HepG2 (cell line): ENCODE measurements around the gene LEP. TPM values are rescaled to one million over a fixed set of nuclear protein-coding genes. Genes with fewer than 3 reads are reported as not detected.

Source experiments
- ATAC-seq: fragments of 200-7000 bp; cut with Tn5 transposase; 3 replicates; pipeline ENCODE4 v1.9.1; 2020; ENCODE audit warnings: mild to moderate bottlenecking, moderate library complexity
- BruUV-seq: library from RNA; stranded (reverse); fragments of 400-500 nt; replicated peaks from 2 replicates; lab custom pipeline; 2021; lab: Mats Ljungman, UMichigan
- CTCF ChIA-PET: fragments of 300-600 bp; formaldehyde crosslinking; extraction: SDS; loops from one replicate; lab custom pipeline; 2021; ENCODE audit warnings: low total read pairs, inconsistent platforms, low intra/inter-chr PET ratio; lab: Yijun Ruan, JAX
- POLR2A ChIA-PET: fragments of 350-600 bp; sonication (Branson Sonifier 250); formaldehyde crosslinking; loops from one replicate; lab custom pipeline; 2020; ENCODE audit warnings: antibody characterized with exemption, inconsistent platforms; lab: Yijun Ruan, JAX
- DNase-seq: peaks from one replicate; pipeline ENCODE4 v3.0.0-alpha.2; 2015; ENCODE audit warnings: low spot score
- FAIRE-seq: peaks from 3 replicates; lab custom pipeline; 2011; peaks lifted over from hg19 to GRCh38; lab: Jason Lieb, UNC
- H2AFZ ChIP-seq: one replicate; pipeline ENCODE4 v1.6.1; 2011; ENCODE audit warnings: low read length, inconsistent platforms
- H3K27ac ChIP-seq: fragments of 300-600 bp; 3 replicates; pipeline ENCODE4 v1.8.0; 2011; ENCODE audit warnings: mixed run types, mild to moderate bottlenecking, mixed read lengths, low read length, inconsistent platforms; ENCODE audit not compliant: insufficient read depth; ENCODE audit errors: extremely low read length
- H3K27me3 ChIP-seq, 2 experiments: fragments of 200-600 bp in 1 of 2; 2 replicates in 1 of 2; 3 replicates in 1 of 2; pipeline versions ENCODE4 v1.6.0 to v1.8.0; 2011; ENCODE audit warnings: low read length in 2 of 2, mild to moderate bottlenecking in 2 of 2, moderate library complexity in 2 of 2, inconsistent platforms in 1 of 2; ENCODE audit not compliant: insufficient read depth in 2 of 2, control insufficient read depth in 1 of 2
- H3K36me3 ChIP-seq, 2 experiments: fragments of 200-600 bp in 1 of 2; replicated peaks in 1 of 2; 2 replicates in 1 of 2; 3 replicates in 1 of 2; pipeline versions ENCODE4 v1.5.1 to v1.8.0; 2011; ENCODE audit warnings: low read length in 2 of 2, inconsistent platforms in 1 of 2; ENCODE audit not compliant: insufficient read depth in 2 of 2, control insufficient read depth in 1 of 2
- H3K4me1 ChIP-seq: 2 replicates; pipeline ENCODE4 v1.5.1; 2012; ENCODE audit warnings: low read length, inconsistent platforms; ENCODE audit not compliant: insufficient read depth
- H3K4me2 ChIP-seq: 2 replicates; pipeline ENCODE4 v1.6.0; 2011; ENCODE audit warnings: low read depth, low read length, inconsistent platforms
- H3K4me3 ChIP-seq, 3 experiments: fragments of 200-600 bp in 1 of 3; sonication (generic), shearing (Covaris generic) in 1 of 3; replicated peaks in 1 of 3; 2 replicates each; pipeline ENCODE4 v1.5.1; 2011 to 2016; ENCODE audit warnings: low read length in 3 of 3, inconsistent platforms in 2 of 3, low read depth in 2 of 3, mild to moderate bottlenecking in 2 of 3, control low read depth in 1 of 3, mixed read lengths in 1 of 3; ENCODE audit not compliant: insufficient read depth in 1 of 3
- H3K79me2 ChIP-seq: one replicate; pipeline ENCODE4 v1.6.1; 2011; ENCODE audit warnings: low read length, inconsistent platforms; ENCODE audit not compliant: insufficient read depth
- H3K9ac ChIP-seq: 2 replicates; pipeline ENCODE4 v1.6.0; 2011; ENCODE audit warnings: mild to moderate bottlenecking, low read depth, low read length, inconsistent platforms; ENCODE audit not compliant: insufficient read depth
- H3K9me3 ChIP-seq: 2 replicates; pipeline ENCODE4 v1.5.1; 2012; ENCODE audit warnings: mild to moderate bottlenecking, low read length
- H4K20me1 ChIP-seq: 2 replicates; pipeline ENCODE4 v1.6.0; 2011; ENCODE audit warnings: inconsistent platforms, mild to moderate bottlenecking, low read length, moderate library complexity; ENCODE audit not compliant: insufficient read depth
- DRAP1 ChIP-seq: IDR thresholded peaks from 2 replicates; pipeline ENCODE4 v1.6.1; 2016; ENCODE audit warnings: missing genetic modification reagents, missing compliant biosample characterization
- GLMP ChIP-seq: sonication (generic); formaldehyde crosslinking; IDR thresholded peaks from 2 replicates; pipeline ENCODE4 v1.9.0; 2021; ENCODE audit warnings: missing genetic modification reagents, mild to moderate bottlenecking, borderline replicate concordance
- GZF1 ChIP-seq: sonication (generic); formaldehyde crosslinking; IDR thresholded peaks from 2 replicates; pipeline ENCODE4 v1.5.1; 2020; ENCODE audit warnings: mild to moderate bottlenecking, missing genetic modification reagents
- IRF2 ChIP-seq: IDR thresholded peaks from 2 replicates; pipeline ENCODE4 v1.6.1; 2018; ENCODE audit warnings: missing genetic modification reagents, missing compliant biosample characterization
- MIER2 ChIP-seq: IDR thresholded peaks from 2 replicates; pipeline ENCODE4 v1.6.1; 2016; ENCODE audit warnings: missing biosample characterization, missing genetic modification reagents
- NKX3-1 ChIP-seq: sonication (generic); formaldehyde crosslinking; IDR thresholded peaks from 2 replicates; pipeline ENCODE4 v1.5.0; 2020; ENCODE audit warnings: missing genetic modification reagents
- NR3C1 ChIP-seq: sonication (generic); formaldehyde crosslinking; IDR thresholded peaks from 2 replicates; pipeline ENCODE4 v1.4.0; 2020; ENCODE audit warnings: missing genetic modification reagents
- PAX8 ChIP-seq: sonication (generic); formaldehyde crosslinking; IDR thresholded peaks from 2 replicates; pipeline ENCODE4 v1.8.0; 2022; ENCODE audit warnings: mild to moderate bottlenecking, missing genetic modification reagents, borderline replicate concordance
- RAD51 ChIP-seq: fragments of 450-650 bp; IDR thresholded peaks from 2 replicates; pipeline ENCODE4 v1.6.1; 2016; ENCODE audit warnings: borderline replicate concordance
- RNF219 ChIP-seq: sonication (generic); formaldehyde crosslinking; IDR thresholded peaks from 2 replicates; pipeline ENCODE4 v1.5.0; 2020; ENCODE audit warnings: mild to moderate bottlenecking, missing genetic modification reagents
- RXRB ChIP-seq: IDR thresholded peaks from 2 replicates; pipeline ENCODE4 v1.6.1; 2016; ENCODE audit warnings: borderline replicate concordance, missing genetic modification reagents, missing compliant biosample characterization
- SNAPC5 ChIP-seq: sonication (generic); formaldehyde crosslinking; IDR thresholded peaks from 2 replicates; pipeline ENCODE4 v1.8.1; 2023; ENCODE audit warnings: mild to moderate bottlenecking, missing genetic modification reagents, borderline replicate concordance
- SRSF9 ChIP-seq: fragments of 200-400 bp; formaldehyde crosslinking; IDR thresholded peaks from 2 replicates; pipeline ENCODE4 v1.6.1; 2018; ENCODE audit warnings: borderline replicate concordance, mild to moderate bottlenecking, low read depth, low read length; ENCODE audit not compliant: insufficient read depth, poor library complexity, severe bottlenecking
- USF2 ChIP-seq, 2 experiments: sonication (generic) in 1 of 2; formaldehyde crosslinking in 1 of 2; IDR thresholded peaks; 2 replicates each; pipeline versions ENCODE4 v1.5.1 to v1.6.1; 2011 to 2020; ENCODE audit warnings: borderline replicate concordance in 1 of 2, low read depth in 1 of 2, low read length in 1 of 2, mild to moderate bottlenecking in 1 of 2, missing genetic modification reagents in 1 of 2, moderate library complexity in 1 of 2
- ZFP37 ChIP-seq: sonication (generic); formaldehyde crosslinking; IDR thresholded peaks from 2 replicates; pipeline ENCODE4 v1.4.0; 2020; ENCODE audit warnings: missing genetic modification reagents, borderline replicate concordance
- ZNF317 ChIP-seq: sonication (generic); formaldehyde crosslinking; IDR thresholded peaks from 2 replicates; pipeline ENCODE4 v1.5.0; 2020; ENCODE audit warnings: mild to moderate bottlenecking, missing genetic modification reagents
- ZNF569 ChIP-seq: sonication (generic); formaldehyde crosslinking; IDR thresholded peaks from 2 replicates; pipeline ENCODE4 v1.5.0; 2020; ENCODE audit warnings: mild to moderate bottlenecking, missing genetic modification reagents, moderate library complexity, borderline replicate concordance
- ZNF614 ChIP-seq: IDR thresholded peaks from 2 replicates; pipeline ENCODE4 v1.6.1; 2018; ENCODE audit warnings: missing biosample characterization, missing genetic modification reagents, inconsistent platforms, borderline replicate concordance
- ZNF740 ChIP-seq: sonication (generic); formaldehyde crosslinking; IDR thresholded peaks from 2 replicates; pipeline ENCODE4 v1.4.0; 2020; ENCODE audit warnings: missing genetic modification reagents
- WGBS: methylation state at CpG from one replicate; pipeline ENCODE4 v1.1.6; 2017; ENCODE audit warnings: low lambda C conversion rate; 5-methylcytosine and 5-hydroxymethylcytosine counted together
- in situ Hi-C: cut with HindIII; loops from 2 replicates; pipeline ENCODE4 v1.10.0; 2017; ENCODE audit warnings: low pct_unique_long_range_greater_than_20kb; ENCODE audit not compliant: extremely low pct_ligation_motif_present
- intact Hi-C: fragments of 100-400 bp; cut with micrococcal nuclease; formaldehyde crosslinking; loops from one replicate; pipeline ENCODE4 v1.10.0; 2022; ENCODE audit not compliant: unreplicated experiment
- polyA plus RNA-seq, 8 experiments: library from polyadenylated mRNA; depleted of rRNA in 3 of 8; stranded (reverse) in 7 of 8; unstranded in 1 of 8; fragments of >200 nt; fragmentation: Illumina TruSeq in 4 of 8; extraction: Trizol in 4 of 8; gene quantifications; 2 replicates each; pipeline versions ENCODE4 v1.2.1 to v1.2.3, GENCODE V29; 2011 to 2016; ENCODE audit warnings: low read depth in 4 of 8, missing spikeins in 1 of 8, mixed read lengths in 1 of 8; ENCODE audit not compliant: insufficient read depth in 1 of 8
- total RNA-seq, 5 experiments: library from RNA; depleted of rRNA; stranded (reverse); fragments of >200 nt; fragmentation: Illumina TruSeq; extraction: Trizol; gene quantifications; 2 replicates each; pipeline ENCODE4 v1.2.3, GENCODE V29; 2016; ENCODE audit warnings: low read depth in 1 of 5

The LEP gene
- total and polyA plus RNA-seq, 2 of the 13 experiments (the other 11 are each of a cell fraction or from before 2014, with no cell fraction given), result 0.05 TPM; not detected in 1

GRCh38 chr7:128219636-128220035 is 21.4 kb upstream of the LEP start:
- H3K4me2 ChIP-seq, result no peak overlapping the region
- no peak overlapping the region for H3K4me3 ChIP-seq
- FAIRE-seq, result no peak
- in situ Hi-C loops (no loop called here), intact Hi-C loops (loop anchor here (10.0 kb wide), 1 partner anchor 715 kb away; no protein-coding TSS in a partner anchor)
- H3K9ac ChIP-seq, result no peak overlapping the region
- H3K9me3 ChIP-seq, result no peaks in the 10 kb centered on the region
- no peak overlapping the region for H3K27ac ChIP-seq
- ChIA-PET POLR2A (no interaction called here), CTCF (no interaction called here)
- TF ChIP-seq NR3C1 (CRISPR knock-in tag) (no peak), ZFP37 (CRISPR knock-in tag) (no peak), RNF219 (CRISPR knock-in tag) (no peak), ZNF317 (no peak), USF2 (IDR thresholded peaks at IDR 0.05; ENCODE audit: low read depth, low read length) (no peak), USF2 (CRISPR knock-in tag; IDR thresholded peaks at IDR 0.05; ENCODE audit: borderline replicate concordance) (no peak), GZF1 (no peak), MIER2 (no peak), DRAP1 (no peak), NKX3-1 (no peak), ZNF569 (CRISPR knock-in tag) (no peak), RXRB (CRISPR knock-in tag) (no peak), SNAPC5 (CRISPR knock-in tag) (no peak), GLMP (CRISPR knock-in tag) (no peak), IRF2 (CRISPR knock-in tag) (no peak), ZNF614 (CRISPR knock-in tag) (no peak), RAD51 (no peak), ZNF740 (CRISPR knock-in tag) (no peak), SRSF9 (no peak), PAX8 (no peak)
- H3K4me1 ChIP-seq, result no peaks in the 10 kb centered on the region
- no peak for DNase-seq
- H2AFZ ChIP-seq, result no peak overlapping the region
- 0% methylated on average over 2 of the region's 2 CpGs for WGBS
- BruUV-seq, result no TSS peak
- no peaks in the 10 kb centered on the region for H3K79me2 ChIP-seq
- H3K36me3 ChIP-seq, result no peaks in the 10 kb centered on the region
- peaks cover 5 to 41% of the 10 kb centered on the region in 2 experiments; a peak in 3 of 5 replicates for H3K27me3 ChIP-seq
- ATAC-seq, result no peak
- H4K20me1 ChIP-seq, result no peaks in the 10 kb centered on the region
